HepG2 (cell line): Measurements from ENCODE around the gene PTK7. TPM values are rescaled to one million over a fixed set of nuclear protein-coding genes. Genes with fewer than 3 reads are reported as not detected.

Experiments
- GTF3A ChIP-seq: sonication (generic); formaldehyde crosslinking; conservative IDR thresholded peaks from 2 replicates; pipeline ENCODE4 v1.4.0; 2020; ENCODE audit warnings: mild to moderate bottlenecking, missing genetic modification reagents
- KMT2A ChIP-seq: sonication (generic); formaldehyde crosslinking; IDR thresholded peaks from 2 replicates; pipeline ENCODE4 v1.4.0; 2020; ENCODE audit warnings: missing genetic modification reagents
- PRMT3 ChIP-seq: sonication (generic); formaldehyde crosslinking; IDR thresholded peaks from 2 replicates; pipeline ENCODE4 v1.8.1; 2022; ENCODE audit warnings: low read depth, mild to moderate bottlenecking, moderate library complexity, missing genetic modification reagents, borderline replicate concordance
- RAD51 ChIP-seq: fragments of 450-650 bp; IDR thresholded peaks from 2 replicates; pipeline ENCODE4 v1.6.1; 2016; ENCODE audit warnings: borderline replicate concordance
- RBM22 ChIP-seq: fragments of 200-400 bp; formaldehyde crosslinking; optimal IDR thresholded peaks from 2 replicates; pipeline ENCODE3; 2017; ENCODE audit warnings: mild to moderate bottlenecking, low read length, moderate library complexity
- SAP130 ChIP-seq: IDR thresholded peaks from 2 replicates; pipeline ENCODE4 v1.6.1; 2016; ENCODE audit warnings: low read depth
- SP5 ChIP-seq: IDR thresholded peaks from 2 replicates; pipeline ENCODE4 v1.6.1; 2016; ENCODE audit warnings: low read depth, borderline replicate concordance
- TEAD3 ChIP-seq: optimal IDR thresholded peaks from 2 replicates; pipeline ENCODE3; 2016; ENCODE audit warnings: borderline replicate concordance
- TEF ChIP-seq: sonication (generic); formaldehyde crosslinking; IDR thresholded peaks from 2 replicates; pipeline ENCODE4 v1.5.0; 2020; ENCODE audit warnings: missing genetic modification reagents
- TOPORS ChIP-seq: sonication (generic); formaldehyde crosslinking; IDR thresholded peaks from 2 replicates; pipeline ENCODE4 v1.8.0; 2023; ENCODE audit warnings: mild to moderate bottlenecking, missing genetic modification reagents
- UBTF ChIP-seq: sonication (generic); formaldehyde crosslinking; IDR thresholded peaks from 2 replicates; pipeline ENCODE4 v1.4.0; 2020; ENCODE audit warnings: mild to moderate bottlenecking, missing genetic modification reagents
- ZBTB49 ChIP-seq: sonication (generic); formaldehyde crosslinking; IDR thresholded peaks from 2 replicates; pipeline ENCODE4 v1.4.0; 2020; ENCODE audit warnings: missing genetic modification reagents, borderline replicate concordance
- ZKSCAN1 ChIP-seq: fragments of 150-350 bp; IDR thresholded peaks from 2 replicates; pipeline ENCODE4 v1.6.1; 2014; ENCODE audit warnings: low read length
- ZKSCAN5 ChIP-seq: sonication (generic); formaldehyde crosslinking; IDR thresholded peaks from 2 replicates; pipeline ENCODE4 v1.5.1; 2020; ENCODE audit warnings: mild to moderate bottlenecking, missing genetic modification reagents
- ZMYM2 ChIP-seq: sonication (generic); formaldehyde crosslinking; IDR thresholded peaks from 2 replicates; pipeline ENCODE4 v1.8.0; 2022; ENCODE audit warnings: mild to moderate bottlenecking, missing genetic modification reagents
- ZNF232 ChIP-seq: sonication (generic); formaldehyde crosslinking; IDR thresholded peaks from 2 replicates; pipeline ENCODE4 v1.4.0; 2020; ENCODE audit warnings: missing genetic modification reagents, borderline replicate concordance
- ZNF280D ChIP-seq: sonication (generic); formaldehyde crosslinking; IDR thresholded peaks from 2 replicates; pipeline ENCODE4 v1.5.1; 2020; ENCODE audit warnings: mild to moderate bottlenecking, missing genetic modification reagents
- ZNF282 ChIP-seq: fragments of 450-650 bp; IDR thresholded peaks from 2 replicates; pipeline ENCODE4 v1.6.1; 2018; ENCODE audit not compliant: partially characterized antibody
- ZNF430 ChIP-seq: sonication (generic); formaldehyde crosslinking; IDR thresholded peaks from 2 replicates; pipeline ENCODE4 v1.9.0; 2021; ENCODE audit warnings: mild to moderate bottlenecking, missing genetic modification reagents
- ZNF577 ChIP-seq: sonication (generic); formaldehyde crosslinking; IDR thresholded peaks from 2 replicates; pipeline ENCODE4 v1.4.0; 2020; ENCODE audit warnings: mild to moderate bottlenecking, low read depth, missing genetic modification reagents, borderline replicate concordance
- ZNF580 ChIP-seq: IDR thresholded peaks from 2 replicates; pipeline ENCODE4 v1.6.1; 2016; ENCODE audit warnings: low read depth, borderline replicate concordance
- polyA plus RNA-seq, 8 experiments: library from polyadenylated mRNA; depleted of rRNA in 3 of 8; stranded (reverse) in 7 of 8; unstranded in 1 of 8; fragments of >200 nt; fragmentation: Illumina TruSeq in 4 of 8; extraction: Trizol in 4 of 8; gene quantifications; 2 replicates each; pipeline versions ENCODE4 v1.2.1 to v1.2.3, GENCODE V29; 2011 to 2016; ENCODE audit warnings: low read depth in 4 of 8, missing spikeins in 1 of 8, mixed read lengths in 1 of 8; ENCODE audit not compliant: insufficient read depth in 1 of 8
- total RNA-seq, 5 experiments: library from RNA; depleted of rRNA; stranded (reverse); fragments of >200 nt; fragmentation: Illumina TruSeq; extraction: Trizol; gene quantifications; 2 replicates each; pipeline ENCODE4 v1.2.3, GENCODE V29; 2016; ENCODE audit warnings: low read depth in 1 of 5

Gene PTK7
- total and polyA plus RNA-seq, 2 of the 13 experiments (the other 11 are each of a cell fraction or from before 2014, with no cell fraction given): 98.5 to 99.8 TPM

- TF ChIP-seq KMT2A (CRISPR knock-in tag) (peak; percentile 93), ZNF232 (CRISPR knock-in tag) (no peak), ZNF580 (CRISPR knock-in tag) (peak; percentile 86; the same call in 1 of the 2 replicates), TOPORS (CRISPR knock-in tag) (peak; percentile 35; the same call in 1 of the 2 replicates), ZKSCAN1 (no peak), ZNF280D (CRISPR knock-in tag) (peak; percentile 86), RAD51 (no peak), RBM22 (peak; percentile 62), ZNF577 (CRISPR knock-in tag) (no peak), ZNF282 (no peak), GTF3A (CRISPR knock-in tag) (0 out of 2 replicates have a peak, but pooled peaks have one; percentile 89), ZBTB49 (CRISPR knock-in tag) (no peak), TEAD3 (peak; percentile 83), ZMYM2 (no peak), PRMT3 (CRISPR knock-in tag) (no peak; the same call in 1 of the 2 replicates), UBTF (CRISPR knock-in tag) (peak; percentile 94), ZNF430 (CRISPR knock-in tag) (peak; percentile 96; the same call in 1 of the 2 replicates), SAP130 (CRISPR knock-in tag) (peak; percentile 97), SP5 (CRISPR knock-in tag) (peak; percentile 97), ZKSCAN5 (CRISPR knock-in tag) (no peak), TEF (CRISPR knock-in tag) (no peak)
These were observed 22.4 kb upstream of the PTK7 start, which contains the start of gene CUL7 (continued) for GRCh38 chr6:43053545-43054205.
